Measurements from ENCODE around the gene CHGA. TPM values are rescaled to one million over a fixed set of nuclear protein-coding genes. Genes with fewer than 3 reads are reported as not detected.

CHGA gene
- total and polyA plus RNA-seq, 10 of the 15 experiments (the other 5 are each of a cell fraction or from before 2014, with no cell fraction given), result 0.11 to 0.23 TPM; not detected in 8

DNA sequence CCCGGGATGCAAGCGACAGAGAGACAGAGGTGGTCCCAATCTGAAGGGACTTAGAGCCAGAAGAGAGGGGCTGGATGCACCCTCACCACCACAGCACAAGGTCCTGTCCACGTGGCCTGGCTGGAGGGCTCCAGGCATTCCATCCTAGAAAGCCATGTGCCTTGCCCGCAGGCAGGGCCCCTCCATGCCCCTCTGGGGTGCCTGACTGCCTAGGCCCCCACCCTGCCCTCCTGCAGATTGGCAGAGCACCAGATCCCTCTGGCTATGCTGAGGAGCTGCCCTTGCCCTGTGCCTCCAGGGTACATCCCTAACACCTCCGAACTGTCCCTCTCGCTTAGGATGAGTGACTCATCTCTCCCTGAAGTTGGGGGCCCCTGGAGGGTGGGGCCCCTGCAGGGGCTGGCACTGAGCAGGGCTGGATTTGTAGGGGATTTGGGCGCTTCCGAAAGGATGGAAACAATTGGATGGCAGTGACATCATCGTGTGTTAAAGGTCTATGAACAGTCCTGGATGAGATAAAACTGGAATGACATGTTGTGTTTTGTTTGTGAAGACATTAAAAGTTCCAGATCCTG lies 50.9 kb downstream of the CHGA start:
- ChIA-PET CTCF (interaction anchor here (0.8 kb wide), 1 partner anchor 159 kb away, joined by 3 read pairs; no protein-coding TSS in a partner anchor), POLR2A (no interaction called here), RAD21 (ENCODE audit: unreplicated experiment) (no interaction called here), SMC1A (ENCODE audit: uncharacterized antibody, unreplicated experiment) (no interaction called here)
- DNase-seq (ENCODE audit: low read depth, low spot score) (no peak), ATAC-seq (no peak), FAIRE-seq (no peak)
- no TSS peak for BruUV-seq (replicated peaks)
- in situ Hi-C loops (cut with MboI) (no loop called here), intact Hi-C loops (cut with micrococcal nuclease; ENCODE audit: unreplicated experiment) (no loop called here)
- no peak overlapping the region for H3K27ac ChIP-seq (ENCODE audit: control insufficient read depth, insufficient read depth)
- H4K20me1 ChIP-seq (ENCODE audit: control insufficient read depth, insufficient read depth), result no peaks in the 10 kb centered on the region
- H2AFZ ChIP-seq (ENCODE audit: control insufficient read depth, low read depth, low read length), result no peak overlapping the region
- H3K4me3 ChIP-seq, result no peak overlapping the region
- peaks cover 30% of the 10 kb centered on the region for H3K9me3 ChIP-seq (replicated peaks; ENCODE audit: control insufficient read depth, insufficient read depth, low read length)
- no peak overlapping the region for H3K9ac ChIP-seq (ENCODE audit: control insufficient read depth, insufficient read depth, low read length)
- TF ChIP-seq, protein P1, sequence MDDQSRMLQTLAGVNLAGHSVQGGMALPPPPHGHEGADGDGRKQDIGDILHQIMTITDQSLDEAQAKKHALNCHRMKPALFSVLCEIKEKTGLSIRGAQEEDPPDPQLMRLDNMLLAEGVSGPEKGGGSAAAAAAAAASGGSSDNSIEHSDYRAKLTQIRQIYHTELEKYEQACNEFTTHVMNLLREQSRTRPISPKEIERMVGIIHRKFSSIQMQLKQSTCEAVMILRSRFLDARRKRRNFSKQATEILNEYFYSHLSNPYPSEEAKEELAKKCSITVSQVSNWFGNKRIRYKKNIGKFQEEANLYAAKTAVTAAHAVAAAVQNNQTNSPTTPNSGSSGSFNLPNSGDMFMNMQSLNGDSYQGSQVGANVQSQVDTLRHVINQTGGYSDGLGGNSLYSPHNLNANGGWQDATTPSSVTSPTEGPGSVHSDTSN (IDR thresholded peaks at IDR 0.05; ENCODE audit: insufficient replicate concordance, low read depth, low read length), result no peak
- TF ChIP-seq RCOR1 (conservative IDR thresholded peaks at IDR 0.05; ENCODE audit: low read depth, low read length) (no peak), SMAD1 (IDR thresholded peaks at IDR 0.05; ENCODE audit: low read depth, partially characterized antibody) (no peak), FOXM1 (IDR thresholded peaks at IDR 0.05; ENCODE audit: low read depth, low read length) (no peak), IRF4 (IDR thresholded peaks at IDR 0.05; ENCODE audit: low read depth, low read length) (no peak), IKZF1 (conservative IDR thresholded peaks at IDR 0.05) (no peak), SRF (IDR thresholded peaks at IDR 0.05; ENCODE audit: low read depth in 2 of 2, low read length in 2 of 2) (no peak), SMAD5 (IDR thresholded peaks at IDR 0.05; ENCODE audit: low read depth) (no peak), POLR2A (IDR thresholded peaks at IDR 0.05; ENCODE audit: low read depth, low read length) (no peak), PAX5 (IDR thresholded peaks at IDR 0.05; ENCODE audit: borderline replicate concordance, low read depth, low read length) (no peak), HDAC6 (IDR thresholded peaks at IDR 0.05; ENCODE audit: unreplicated experiment) (no peak), RAD21 (IDR thresholded peaks at IDR 0.05; ENCODE audit: insufficient read depth, low read depth, low read length) (no peak), CHD2 (IDR thresholded peaks at IDR 0.05; ENCODE audit: borderline replicate concordance, low read depth, low read length) (no peak), BHLHE40 (IDR thresholded peaks at IDR 0.05; ENCODE audit: borderline replicate concordance in 1 of 2, low read depth in 2 of 2, low read length in 1 of 2) (no peak), TCF12 (IDR thresholded peaks at IDR 0.05; ENCODE audit: low read depth, low read length) (no peak), SPI1 (IDR thresholded peaks at IDR 0.05; ENCODE audit: borderline replicate concordance, insufficient read depth, low read depth, low read length) (no peak)
- no peaks in the 10 kb centered on the region for H3K4me1 ChIP-seq (ENCODE audit: control insufficient read depth, insufficient read depth, low read length)
- no peaks in the 10 kb centered on the region for H3K79me2 ChIP-seq (ENCODE audit: control insufficient read depth, insufficient read depth, low read length)
- 97% methylated on average over 9 of the region's 9 CpGs for WGBS (ENCODE audit: insufficient coverage, insufficient replicate concordance, low lambda C conversion rate, missing lambda C conversion rate)
- peaks cover 2 to 15% of the 10 kb centered on the region in 2 experiments; a peak in 2 of 4 replicates for H3K36me3 ChIP-seq (ENCODE audit: control insufficient read depth in 2 of 2, insufficient read depth in 2 of 2, low read length in 1 of 2)
- no peak overlapping the region for H3K4me2 ChIP-seq (ENCODE audit: control insufficient read depth, insufficient read depth)
- no peaks in the 10 kb centered on the region for H3K27me3 ChIP-seq (replicated peaks in 1 of 2; ENCODE audit: control insufficient read depth in 2 of 2, insufficient read depth in 2 of 2, low read length in 1 of 2)

All from GM12878 (cell line).